Right lobe of liver (tissue), 6 donors: ENCODE results near the gene MYLK2. TPM values are rescaled to one million over a fixed set of nuclear protein-coding genes. Genes with fewer than 3 reads are reported as not detected.

Source experiments
- ATAC-seq, 4 donors: fragments of 200-7000 bp; cut with Tn5 transposase; one replicate each; pipeline ENCODE4 v1.9.1; 2020; ENCODE audit warnings: mild to moderate bottlenecking in 4 of 4, moderate library complexity in 4 of 4
- DNase-seq, 3 donors: peaks; one replicate each; pipeline ENCODE4 v3.0.0-alpha.2; 2020
- H3K27ac ChIP-seq, 3 donors: fragments of 200-600 bp; one replicate each; pipeline ENCODE4 v1.8.0; 2022
- H3K27me3 ChIP-seq, 2 donors: fragments of 200-600 bp; one replicate each; pipeline ENCODE4 v1.8.0; 2022
- H3K36me3 ChIP-seq, 4 donors: fragments of 200-600 bp; sonication (generic) in 1 of 4; one replicate each; pipeline versions ENCODE4 v1.5.1 to v1.8.0; 2017 to 2022; ENCODE audit warnings: control low read depth in 1 of 4
- H3K4me1 ChIP-seq, 4 donors: fragments of 200-600 bp; sonication (generic) in 1 of 4; one replicate each; pipeline versions ENCODE4 v1.5.1 to v1.8.0; 2017 to 2022; ENCODE audit warnings: control low read depth in 1 of 4
- H3K4me3 ChIP-seq, 3 donors: fragments of 200-600 bp; one replicate each; pipeline ENCODE4 v1.8.0; 2022
- H3K9me3 ChIP-seq, 4 donors: fragments of 200-600 bp; sonication (generic) in 1 of 4; one replicate each; pipeline versions ENCODE4 v1.5.1 to v1.8.0; 2017 to 2022; ENCODE audit warnings: control low read depth in 1 of 4
- CTCF ChIP-seq, 4 donors: fragments of 200-600 bp in 3 of 4; fragments of 450-650 bp in 1 of 4; IDR thresholded peaks; one replicate each; pipeline versions ENCODE4 v1.5.1 to v1.8.0; 2016 to 2022; ENCODE audit warnings: antibody characterized with exemption in 4 of 4, mild to moderate bottlenecking in 2 of 4
- POLR2A ChIP-seq: fragments of 450-650 bp; IDR thresholded peaks from one replicate; pipeline ENCODE4 v1.6.1; 2017; ENCODE audit warnings: antibody characterized with exemption, mild to moderate bottlenecking
- WGBS: methylation state at CpG from one replicate; pipeline ENCODE4 v1.1.6; 2018; ENCODE audit warnings: low coverage, low lambda C conversion rate; ENCODE audit not compliant: insufficient coverage; ENCODE audit errors: missing lambda C conversion rate; 5-methylcytosine and 5-hydroxymethylcytosine counted together
- intact Hi-C, 2 donors: fragments of 100-400 bp; cut with DNase I; formaldehyde crosslinking; loops; one replicate each; pipeline versions ENCODE4 v1.11.2 to v1.14.1; 2022
- total RNA-seq, 6 experiments: library from RNA; depleted of rRNA in 2 of 6; stranded (reverse); fragments of >200 nt in 2 of 6; fragmentation: NEBNext Ultra II Directional in 3 of 6; extraction: Animal tissue kit (Norgen Biotek cat#: 25700) in 3 of 6; gene quantifications; one replicate each; pipeline versions ENCODE4 v1.1.0 to v1.2.4, GENCODE V29; 2016 to 2023
- donor health status: DM: no; HTN: yes; CAD: no.
- donor health status: DM: no; HTN: no; CAD: no.
- donor health status: DM: no; HTN: no; CAD: no.
- donor health status: DM: no; HTN: yes; CAD: no.
- donor health status: DM: no; HTN: yes; CAD: no.

The MYLK2 gene
- total RNA-seq, 6 experiments from 2014 or later: not detected

- TF ChIP-seq CTCF (IDR thresholded peaks at IDR 0.05) (no peak), POLR2A (no peak)
- DNase-seq (no peak), ATAC-seq (no peak)
- H3K4me1 ChIP-seq: no peaks in the 10 kb centered on the region
- H3K27me3 ChIP-seq: no peaks in the 10 kb centered on the region
- intact Hi-C loops: no loop called here
- no peak overlapping the region for H3K4me3 ChIP-seq
- 100% methylated on average over 2 of the region's 2 CpGs for WGBS
- H3K27ac ChIP-seq: no peak overlapping the region
- H3K9me3 ChIP-seq: no peaks in the 10 kb centered on the region
- no peaks in the 10 kb centered on the region for H3K36me3 ChIP-seq
Observed at GRCh38 chr20:31780839-31781238, 38.3 kb upstream of the MYLK2 start.

GRCh38 chr20:31781945-31782344 lies 37.2 kb upstream of the MYLK2 start:
- DNase-seq (no peak), ATAC-seq (no peak)
- no peaks in the 10 kb centered on the region for H3K9me3 ChIP-seq
- WGBS: 95% methylated on average over 3 of the region's 4 CpGs
- no peaks in the 10 kb centered on the region for H3K27me3 ChIP-seq
- no peaks in the 10 kb centered on the region for H3K4me1 ChIP-seq
- H3K36me3 ChIP-seq: no peaks in the 10 kb centered on the region
- H3K4me3 ChIP-seq: no peak overlapping the region
- TF ChIP-seq POLR2A: no peak
- no peak for TF ChIP-seq CTCF (IDR thresholded peaks at IDR 0.05)
- intact Hi-C loops: no loop called here
- H3K27ac ChIP-seq: no peak overlapping the region

GRCh38 chr20:31784354-31785044 lies 34.7 kb upstream of the MYLK2 start:
- no peak overlapping the region for H3K27ac ChIP-seq
- DNase-seq (no peak), ATAC-seq (no peak)
- intact Hi-C loops: no loop called here
- no peak overlapping the region for H3K4me3 ChIP-seq
- H3K9me3 ChIP-seq: no peaks in the 10 kb centered on the region
- H3K36me3 ChIP-seq: no peaks in the 10 kb centered on the region
- no peaks in the 10 kb centered on the region for H3K4me1 ChIP-seq
- TF ChIP-seq CTCF (IDR thresholded peaks at IDR 0.05) (no peak), POLR2A (no peak)
- 97% methylated on average over 3 of the region's 7 CpGs for WGBS
- no peaks in the 10 kb centered on the region for H3K27me3 ChIP-seq

- Histone ChIP-seq H3K36me3 (no peaks in the 10 kb centered on the region), H3K4me1 (no peaks in the 10 kb centered on the region), H3K27ac (no peak overlapping the region), H3K4me3 (no peak overlapping the region), H3K27me3 (no peaks in the 10 kb centered on the region), H3K9me3 (no peaks in the 10 kb centered on the region)
- ATAC-seq (no peak), DNase-seq (no peak)
- WGBS: 83% methylated on average over 3 of the region's 3 CpGs
- intact Hi-C loops: no loop called here
- no peak for TF ChIP-seq CTCF (IDR thresholded peaks at IDR 0.05)
- no peak for TF ChIP-seq POLR2A
Observed at GRCh38 chr20:31785089-31785488, 34.1 kb upstream of the MYLK2 start.
